ENCODE results near the gene ATXN1.

DNA sequence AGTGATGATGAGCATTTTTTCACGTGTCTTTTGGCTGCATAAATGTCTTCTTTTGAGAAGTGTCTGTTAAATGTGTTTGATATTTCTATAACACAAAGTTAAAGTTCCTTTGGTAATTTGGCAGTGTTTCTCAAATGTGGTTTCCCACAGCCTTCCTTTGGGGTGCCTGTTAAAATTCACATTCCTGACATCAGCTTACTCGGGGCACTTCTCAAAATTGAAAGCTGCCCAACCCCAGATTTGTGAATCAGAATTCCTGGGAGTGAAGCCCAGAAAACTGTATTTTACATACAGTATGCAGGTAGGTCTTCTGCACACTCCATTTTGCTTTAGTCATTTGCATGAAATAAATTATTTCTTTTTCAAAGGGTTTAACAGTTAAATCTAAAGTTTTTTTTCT is 315.0 kb downstream of the ATXN1 start:
- no peak for TF ChIP-seq NR3C1 (CRISPR knock-in tag; IDR thresholded peaks at IDR 0.05)
- TF ChIP-seq GPN1 (CRISPR knock-in tag; IDR thresholded peaks at IDR 0.05; ENCODE audit: borderline replicate concordance) = no peak
